HK-2 (cell line): Measurements from ENCODE around the gene LRFN2.

Source experiments
- DNase-seq: peaks from one replicate; pipeline ENCODE4 v3.0.0-alpha.2; 2018; ENCODE audit not compliant: unreplicated experiment

LRFN2 gene

GRCh38 chr6:40477246-40478126, 109.7 kb downstream of the LRFN2 start:
- DNase-seq, result no peak

- no peak for DNase-seq
Observed at GRCh38 chr6:40476673-40477072, 110.5 kb downstream of the LRFN2 start.

GRCh38 chr6:40474937-40475336, 112.2 kb downstream of the LRFN2 start:
- no peak for DNase-seq

GRCh38 chr6:40473026-40473425, 114.1 kb downstream of the LRFN2 start:
- DNase-seq, result no peak

- DNase-seq, result no peak
Observed at GRCh38 chr6:40472353-40472752, 114.8 kb downstream of the LRFN2 start.

- no peak for DNase-seq
Observed at GRCh38 chr6:40471243-40471642, 115.9 kb downstream of the LRFN2 start.

- no peak for DNase-seq
Observed at GRCh38 chr6:40469323-40469722, 117.8 kb downstream of the LRFN2 start.

GRCh38 chr6:40466986-40467539, 120.1 kb downstream of the LRFN2 start:
- no peak for DNase-seq

GRCh38 chr6:40461643-40462042, 125.5 kb downstream of the LRFN2 start:
- DNase-seq, result no peak

- no peak for DNase-seq
Observed at GRCh38 chr6:40460380-40460779, 126.8 kb downstream of the LRFN2 start.

- no peak for DNase-seq
Observed at GRCh38 chr6:40457261-40457660, 129.9 kb downstream of the LRFN2 start.

GRCh38 chr6:40456390-40457013, 130.7 kb downstream of the LRFN2 start:
- DNase-seq, result no peak

GRCh38 chr6:40455686-40456389, 131.3 kb downstream of the LRFN2 start:
- no peak for DNase-seq

- DNase-seq, result no peak
Observed at GRCh38 chr6:40450483-40450882, 136.7 kb downstream of the LRFN2 start.

GRCh38 chr6:40444811-40445210, 142.4 kb downstream of the LRFN2 start:
- DNase-seq, result no peak

GRCh38 chr6:40444312-40444711, 142.9 kb downstream of the LRFN2 start:
- DNase-seq, result no peak

- no peak for DNase-seq
Observed at GRCh38 chr6:40443842-40444241, 143.3 kb downstream of the LRFN2 start.

GRCh38 chr6:40442591-40442990, 144.6 kb downstream of the LRFN2 start:
- no peak for DNase-seq

- DNase-seq, result no peak
Observed at GRCh38 chr6:40441150-40441549, 146.0 kb downstream of the LRFN2 start.

- no peak for DNase-seq
Observed at GRCh38 chr6:40440053-40440452, 147.1 kb downstream of the LRFN2 start.

GRCh38 chr6:40439026-40439800, 148.0 kb downstream of the LRFN2 start:
- no peak for DNase-seq
